LNCAP (cell line): ENCODE measurements around the gene GATA1.

Experiments used
- CTCF ChIP-seq: fragments of 450-650 bp; IDR thresholded peaks from 2 replicates; pipeline ENCODE4 v1.5.1; 2017; ENCODE audit warnings: mild to moderate bottlenecking

GATA1 gene

GRCh38 chrX:48816014-48816810 is 29.8 kb downstream of the GATA1 start:
- TF ChIP-seq CTCF: no peak

- no peak for TF ChIP-seq CTCF
Measured at GRCh38 chrX:48818098-48818497, 31.7 kb downstream of the GATA1 start.

DNA sequence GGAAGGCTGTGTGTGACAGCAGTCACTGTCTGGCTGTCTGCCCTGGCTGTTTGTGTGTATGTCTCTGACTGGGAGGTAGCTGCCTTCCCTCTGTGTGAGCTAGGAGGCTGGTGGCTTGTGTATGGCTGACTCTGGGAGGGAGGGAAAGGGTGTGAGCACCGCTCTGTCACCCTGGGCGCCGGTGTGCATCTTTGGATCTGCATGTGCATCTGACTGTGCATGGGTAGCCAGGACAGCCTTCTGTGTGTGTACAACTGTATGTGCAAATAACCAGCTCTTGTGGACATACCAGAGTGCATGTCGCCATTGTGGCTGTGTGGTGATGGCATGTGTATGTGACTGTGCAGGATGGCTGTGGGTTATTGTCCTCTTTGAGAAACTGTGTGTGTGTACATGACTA is 32.5 kb downstream of the GATA1 start:
- no peak for TF ChIP-seq CTCF

DNA sequence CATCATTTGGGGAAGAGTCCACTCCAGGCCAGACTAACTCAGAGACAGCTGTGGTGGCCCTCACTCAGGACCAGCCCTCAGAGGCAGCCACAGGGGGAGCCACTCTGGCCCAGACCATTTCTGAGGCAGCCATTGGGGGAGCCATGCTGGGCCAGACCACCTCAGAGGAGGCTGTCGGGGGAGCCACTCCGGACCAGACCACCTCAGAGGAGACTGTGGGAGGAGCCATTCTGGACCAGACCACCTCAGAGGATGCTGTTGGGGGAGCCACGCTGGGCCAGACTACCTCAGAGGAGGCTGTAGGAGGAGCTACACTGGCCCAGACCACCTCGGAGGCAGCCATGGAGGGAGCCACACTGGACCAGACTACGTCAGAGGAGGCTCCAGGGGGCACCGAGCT is 36.7 kb downstream of the GATA1 start:
- TF ChIP-seq CTCF: no peak

- no peak for TF ChIP-seq CTCF
Measured at GRCh38 chrX:48824066-48824465, 37.7 kb downstream of the GATA1 start.

DNA sequence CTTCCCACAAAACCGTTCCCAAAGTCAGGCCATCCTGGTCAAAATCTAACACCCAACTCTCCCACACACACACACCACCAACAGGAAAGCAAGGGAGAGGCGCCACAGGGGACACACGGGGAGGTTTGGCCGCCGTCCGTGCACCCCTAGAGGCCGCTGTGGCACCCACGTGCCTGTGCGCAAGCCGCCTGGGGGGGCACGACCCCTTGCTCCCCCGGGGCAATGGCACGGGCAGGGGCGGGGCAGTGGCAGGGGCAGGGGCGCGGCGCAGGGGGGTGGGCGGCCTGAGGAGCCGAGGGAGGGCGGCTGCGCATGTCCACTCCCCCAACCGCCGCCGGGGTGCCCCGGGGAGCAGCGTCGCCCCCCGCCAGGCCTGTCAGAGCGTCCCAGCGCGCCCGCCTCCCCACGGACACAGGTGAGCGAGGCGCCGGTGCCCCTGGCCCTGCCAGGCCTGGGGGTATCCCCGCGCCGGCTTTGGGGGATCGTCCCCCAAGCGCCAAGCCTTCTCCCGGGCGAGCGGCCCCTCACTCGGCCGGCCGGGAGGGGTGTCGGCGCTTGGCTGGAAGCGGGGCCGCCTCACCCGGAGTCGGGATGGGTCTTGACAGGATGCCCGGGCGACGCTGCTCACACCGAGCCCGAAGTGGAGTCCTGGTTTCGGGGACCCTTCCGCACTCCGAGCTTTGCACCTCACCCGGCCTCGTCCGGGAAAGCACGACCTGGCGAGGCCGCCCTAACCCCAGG is 39.9 kb downstream of the GATA1 start, which contains the start of gene ERAS:
TSS of gene ERAS (plus strand) at position 379 of the 741 bp plus-strand sequence. CDS start 2,611 bp downstream, outside the sequence.
- TF ChIP-seq CTCF: no peak

- no peak for TF ChIP-seq CTCF
Measured at GRCh38 chrX:48826876-48827653, 40.7 kb downstream of the GATA1 start.
